Superior temporal gyrus (tissue), 1 donor: ENCODE results near the gene HS1BP3.
A peak's percentile ranks its signal among the peaks of the same experiment; 100 is the strongest.

Experiments used
- DNase-seq: peaks from one replicate; pipeline ENCODE4 v3.0.0-alpha.2; 2016; ENCODE audit errors: extremely low spot score

Gene HS1BP3

GRCh38 chr2:20650877-20651730 is at the start of gene HS1BP3:
Gene HS1BP3, minus strand, starts transcription at chr2:20651098. Its CDS starts 35 bp downstream, at chr2:20651063.
- peak; percentile 84 for DNase-seq

- DNase-seq, result no peak
Measured at GRCh38 chr2:20698916-20699613, 48.2 kb upstream of the HS1BP3 start.

- no peak for DNase-seq
Measured at GRCh38 chr2:20697322-20697934, 46.5 kb upstream of the HS1BP3 start.

- DNase-seq, result no peak
Measured at GRCh38 chr2:20696366-20696765, 45.5 kb upstream of the HS1BP3 start.

- DNase-seq, result no peak
Measured at GRCh38 chr2:20693317-20693716, 42.4 kb upstream of the HS1BP3 start.

GRCh38 chr2:20692081-20692480 is 41.2 kb upstream of the HS1BP3 start:
- no peak for DNase-seq

GRCh38 chr2:20691076-20691734 is 40.3 kb upstream of the HS1BP3 start:
- no peak for DNase-seq

GRCh38 chr2:20689428-20690264 is 38.7 kb upstream of the HS1BP3 start:
- DNase-seq, result no peak

GRCh38 chr2:20687260-20687832 is 36.4 kb upstream of the HS1BP3 start:
- DNase-seq, result no peak

GRCh38 chr2:20684581-20685063 is 33.7 kb upstream of the HS1BP3 start:
- no peak for DNase-seq

GRCh38 chr2:20682167-20682920 is 31.4 kb upstream of the HS1BP3 start:
- no peak for DNase-seq

- no peak for DNase-seq
Measured at GRCh38 chr2:20680744-20681375, 30.0 kb upstream of the HS1BP3 start.

- DNase-seq, result no peak
Measured at GRCh38 chr2:20678780-20679179, 27.9 kb upstream of the HS1BP3 start.

- no peak for DNase-seq
Measured at GRCh38 chr2:20678086-20678395, 27.1 kb upstream of the HS1BP3 start.

GRCh38 chr2:20677301-20678085 is 26.6 kb upstream of the HS1BP3 start:
- no peak for DNase-seq

GRCh38 chr2:20676353-20677215 is 25.7 kb upstream of the HS1BP3 start:
- no peak for DNase-seq

- DNase-seq, result no peak
Measured at GRCh38 chr2:20675701-20676352, 24.9 kb upstream of the HS1BP3 start.
